Fibroblast of skin of right biceps (primary cell): ENCODE measurements around the gene LARP1B.
"Not testable (repeated sequence)": the region's sequence is repeated elsewhere in the genome, so short reads cannot be mapped to it uniquely, and the experiment has no call there.

Experiments used
- DNase-seq: peaks from one replicate; pipeline ENCODE4 v3.0.0-alpha.2; 2013

Gene LARP1B

GRCh38 chr4:128141866-128142265 lies 80.8 kb downstream of the LARP1B start:
- no peak for DNase-seq

GRCh38 chr4:128145727-128146126 lies 84.6 kb downstream of the LARP1B start:
- DNase-seq = no peak

GRCh38 chr4:128153800-128154199 lies 92.7 kb downstream of the LARP1B start:
- no peak for DNase-seq

- DNase-seq = no peak
Measured at GRCh38 chr4:128155231-128155855, 94.2 kb downstream of the LARP1B start.

GRCh38 chr4:128155874-128156456 lies 94.9 kb downstream of the LARP1B start:
- no peak for DNase-seq

- DNase-seq = not testable (repeated sequence)
Measured at GRCh38 chr4:128156472-128156871, 95.4 kb downstream of the LARP1B start.

GRCh38 chr4:128158894-128159293 lies 97.8 kb downstream of the LARP1B start:
- DNase-seq = no peak

GRCh38 chr4:128159967-128160366 lies 98.9 kb downstream of the LARP1B start:
- DNase-seq = no peak

GRCh38 chr4:128161138-128161537 lies 100.0 kb downstream of the LARP1B start:
- DNase-seq = no peak

GRCh38 chr4:128162434-128162833 lies 101.3 kb downstream of the LARP1B start:
- no peak for DNase-seq

- peak; percentile 45 for DNase-seq
Measured at GRCh38 chr4:128163177-128164117, 102.3 kb downstream of the LARP1B start.

- no peak for DNase-seq
Measured at GRCh38 chr4:128166982-128167381, 105.9 kb downstream of the LARP1B start.

GRCh38 chr4:128168701-128169100 lies 107.6 kb downstream of the LARP1B start:
- no peak for DNase-seq

- DNase-seq = no peak
Measured at GRCh38 chr4:128169245-128169644, 108.1 kb downstream of the LARP1B start.

GRCh38 chr4:128176643-128177042 lies 115.5 kb downstream of the LARP1B start:
- no peak for DNase-seq

GRCh38 chr4:128177498-128177897 lies 116.4 kb downstream of the LARP1B start:
- peak; percentile 17 for DNase-seq

- no peak for DNase-seq
Measured at GRCh38 chr4:128186623-128187022, 125.5 kb downstream of the LARP1B start.

GRCh38 chr4:128191115-128191781 lies 130.1 kb downstream of the LARP1B start:
- peak; percentile 71 for DNase-seq

- DNase-seq = peak; percentile 80
Measured at GRCh38 chr4:128220286-128221235, 159.4 kb downstream of the LARP1B start.

GRCh38 chr4:128221586-128221985 lies 160.5 kb downstream of the LARP1B start:
- no peak for DNase-seq

GRCh38 chr4:128225148-128225547 lies 164.0 kb downstream of the LARP1B start:
- DNase-seq = peak; percentile 97

- DNase-seq = peak; percentile 26
Measured at GRCh38 chr4:128227991-128228571, 167.0 kb downstream of the LARP1B start.
